Right lobe of liver (tissue), 4 donors: ENCODE measurements around the gene FHDC1.

ENCODE experiments used
- CTCF ChIP-seq, 4 donors: fragments of 200-600 bp in 3 of 4; fragments of 450-650 bp in 1 of 4; IDR thresholded peaks; one replicate each; pipeline versions ENCODE4 v1.5.1 to v1.8.0; 2016 to 2022; ENCODE audit warnings: antibody characterized with exemption in 4 of 4, mild to moderate bottlenecking in 2 of 4
- POLR2A ChIP-seq: fragments of 450-650 bp; IDR thresholded peaks from one replicate; pipeline ENCODE4 v1.6.1; 2017; ENCODE audit warnings: antibody characterized with exemption, mild to moderate bottlenecking
- donor health status: DM: no; HTN: no; CAD: no.
- donor health status: DM: no; HTN: no; CAD: no.
- donor health status: DM: no; HTN: yes; CAD: no.

GRCh38 chr4:152996672-152997071 lies 60.5 kb downstream of the FHDC1 start:
- no peak for TF ChIP-seq POLR2A
- no peak for TF ChIP-seq CTCF (IDR thresholded peaks at IDR 0.05)
